GM21717 (cell line): ENCODE measurements around the gene ODAD4.
"Not testable (repeated sequence)": the region's sequence is repeated elsewhere in the genome, so short reads cannot be mapped to it uniquely, and the experiment has no call there.

Experiments
- ATAC-seq: cut with Tn5 transposase; IDR thresholded peaks from one replicate; pipeline ENCODE4 v1.9.1; 2021; ENCODE audit warnings: mild to moderate bottlenecking, moderate library complexity; ENCODE audit not compliant: unreplicated experiment

ODAD4 gene

DNA sequence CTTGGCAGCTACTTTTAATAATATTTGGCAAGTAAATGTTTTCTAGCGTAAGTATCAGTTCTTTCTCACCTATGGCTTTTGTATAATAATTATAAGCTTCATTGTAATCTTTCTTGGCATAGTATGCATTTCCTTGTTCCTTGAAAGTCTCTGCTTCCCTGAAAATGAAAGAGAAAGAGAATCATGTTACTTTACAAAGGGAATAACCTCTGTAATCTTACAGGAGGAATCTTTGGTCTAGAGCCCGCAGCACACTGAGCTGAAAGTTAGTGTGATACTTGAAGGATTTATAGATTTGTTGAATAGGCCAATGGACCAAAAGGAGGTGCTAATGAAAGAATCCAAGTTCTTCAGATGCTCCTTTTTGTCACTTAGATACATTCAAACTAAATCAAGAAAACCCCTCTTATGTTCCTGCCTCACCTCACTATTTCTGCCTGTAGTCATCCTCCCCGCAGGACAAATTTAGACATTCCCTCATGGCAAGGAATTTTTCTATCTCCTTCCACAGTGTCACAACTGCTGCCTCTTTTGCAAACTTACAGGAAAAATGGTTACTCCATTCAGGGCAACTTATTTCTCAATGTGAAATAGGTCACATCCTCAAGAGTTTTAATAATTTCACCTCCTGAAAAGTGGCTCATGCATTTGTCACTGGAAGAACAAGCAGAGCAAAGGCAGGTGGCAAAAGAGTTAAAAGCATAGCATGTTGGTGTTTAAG lies 70.2 kb downstream of the ODAD4 start:
- ATAC-seq = no peak

DNA sequence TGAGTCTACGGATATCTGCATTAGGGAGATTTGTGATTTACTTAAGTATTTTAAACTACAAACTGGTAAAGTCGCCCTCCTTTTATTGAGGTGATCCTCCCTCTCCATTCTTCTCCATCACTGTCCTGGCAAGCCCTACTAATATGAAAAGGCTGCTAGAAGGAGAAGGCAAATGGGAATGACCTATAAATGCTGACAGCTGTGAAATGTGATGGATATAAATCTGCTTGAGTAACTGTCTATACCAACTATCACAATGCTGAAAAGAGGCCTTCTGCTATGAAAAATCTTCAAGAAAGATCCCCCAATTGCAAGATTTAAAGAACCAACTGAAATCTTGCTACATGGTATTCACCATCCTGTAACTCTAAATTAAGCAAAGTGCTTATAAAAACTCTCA lies 71.3 kb downstream of the ODAD4 start:
- ATAC-seq = no peak

DNA sequence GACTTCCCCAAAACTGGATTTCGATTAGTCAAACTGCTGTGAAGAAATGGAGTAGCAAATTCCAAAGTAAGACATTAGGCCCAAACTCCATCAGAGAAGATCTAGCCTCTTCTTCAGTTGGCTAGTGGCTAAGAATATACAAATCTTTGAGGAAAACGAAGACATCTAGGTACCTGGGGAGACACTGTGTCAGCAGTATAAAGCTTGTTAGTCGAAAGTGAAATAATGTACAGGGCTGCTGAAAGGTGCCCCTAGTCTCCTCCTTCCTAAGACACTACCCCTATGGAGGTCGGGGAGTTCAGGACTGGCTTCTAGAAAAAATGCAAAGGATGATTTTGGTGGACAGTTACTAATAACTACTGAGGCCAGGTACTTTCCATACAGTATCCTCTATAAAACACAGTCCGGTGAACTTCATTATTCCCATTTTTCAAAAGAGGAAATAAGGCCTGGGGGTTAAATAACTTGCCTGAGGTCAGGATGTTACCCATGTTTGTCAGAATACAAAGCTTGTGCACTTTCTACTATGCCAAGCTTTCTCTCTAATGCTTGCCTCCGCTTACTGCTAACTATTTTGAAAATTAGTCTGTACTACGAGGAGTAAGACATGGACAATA lies 71.9 kb downstream of the ODAD4 start:
- no peak for ATAC-seq

DNA sequence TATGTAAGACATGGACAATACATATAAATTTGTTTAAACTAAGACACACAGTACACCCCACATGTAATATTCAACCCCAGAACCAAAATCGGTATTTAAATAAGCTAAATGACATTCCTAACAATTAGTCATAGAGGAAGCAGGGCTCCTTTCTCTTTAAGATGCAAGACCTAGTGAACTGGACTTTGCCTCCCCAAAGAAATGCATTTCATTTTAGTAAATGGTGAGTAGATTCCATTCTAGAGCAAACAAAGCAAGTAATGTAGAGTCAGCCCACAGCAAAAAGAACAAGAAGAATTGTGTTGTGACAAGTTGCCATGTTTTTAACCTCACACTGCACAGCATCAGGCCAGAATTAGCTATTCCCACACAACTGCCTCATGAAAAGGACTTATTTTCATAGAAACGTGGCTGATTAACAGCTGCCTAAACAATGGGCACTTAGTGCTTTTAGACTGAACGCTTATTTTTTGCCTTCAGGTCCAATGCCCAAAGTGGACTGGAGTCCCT lies 72.4 kb downstream of the ODAD4 start:
- no peak for ATAC-seq

DNA sequence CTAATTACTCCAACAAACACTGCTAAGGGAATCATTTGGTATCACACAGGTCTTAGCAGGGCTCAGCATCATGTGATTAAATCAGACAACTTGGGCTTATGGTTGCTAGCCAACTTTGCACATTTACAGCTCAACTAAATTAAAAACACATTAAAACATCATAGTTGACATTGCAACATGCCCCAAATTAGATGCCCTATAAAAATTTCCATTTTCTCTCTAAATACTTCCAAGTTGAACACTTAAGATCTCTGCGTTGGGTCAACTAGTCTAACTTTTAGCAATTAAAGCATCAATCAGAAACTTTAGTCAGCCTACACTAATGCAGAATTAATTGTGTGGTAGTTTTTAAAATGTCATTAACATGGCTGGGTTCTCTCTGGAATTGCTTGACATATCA lies 74.7 kb downstream of the ODAD4 start:
- no peak for ATAC-seq

DNA sequence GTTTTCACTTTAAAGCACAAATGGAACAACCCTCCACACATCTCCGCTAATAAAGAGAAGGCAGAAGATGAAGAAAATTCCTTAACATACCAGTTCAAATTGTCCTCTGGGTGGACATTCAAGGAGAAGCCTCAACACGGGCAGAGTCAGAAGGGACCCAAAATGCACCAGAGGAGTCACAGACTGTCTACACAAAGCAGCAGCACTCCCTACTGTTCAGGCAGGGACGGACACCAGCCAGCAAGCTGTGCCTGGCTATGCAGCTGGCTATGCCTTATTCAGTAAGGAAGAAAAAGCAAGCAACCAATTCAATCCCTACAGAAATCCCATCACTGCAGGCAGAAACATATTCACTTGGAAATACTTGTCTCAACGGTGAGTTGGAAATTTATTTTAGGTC lies 78.8 kb downstream of the ODAD4 start:
- ATAC-seq = no peak

DNA sequence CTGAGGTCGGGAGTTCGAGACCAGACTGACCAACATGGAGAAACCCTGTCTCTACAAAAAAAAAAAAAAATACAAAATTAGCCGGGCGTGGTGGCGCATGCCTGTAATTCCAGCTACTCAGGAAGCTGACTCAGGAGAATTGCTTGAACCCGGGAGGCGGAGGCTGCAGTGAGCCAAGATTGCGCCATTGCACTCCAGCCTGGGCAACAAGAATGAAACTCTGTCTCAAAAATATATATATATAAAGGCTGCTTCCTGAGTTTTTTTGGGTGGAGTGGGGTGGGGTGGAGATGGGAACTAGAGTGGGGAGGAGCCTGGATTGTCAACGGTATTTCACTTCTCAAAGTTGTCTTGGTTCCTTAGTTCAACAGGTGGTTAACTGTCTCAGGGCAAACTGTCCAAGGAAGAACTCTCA lies 79.9 kb downstream of the ODAD4 start:
- ATAC-seq = not testable (repeated sequence)

DNA sequence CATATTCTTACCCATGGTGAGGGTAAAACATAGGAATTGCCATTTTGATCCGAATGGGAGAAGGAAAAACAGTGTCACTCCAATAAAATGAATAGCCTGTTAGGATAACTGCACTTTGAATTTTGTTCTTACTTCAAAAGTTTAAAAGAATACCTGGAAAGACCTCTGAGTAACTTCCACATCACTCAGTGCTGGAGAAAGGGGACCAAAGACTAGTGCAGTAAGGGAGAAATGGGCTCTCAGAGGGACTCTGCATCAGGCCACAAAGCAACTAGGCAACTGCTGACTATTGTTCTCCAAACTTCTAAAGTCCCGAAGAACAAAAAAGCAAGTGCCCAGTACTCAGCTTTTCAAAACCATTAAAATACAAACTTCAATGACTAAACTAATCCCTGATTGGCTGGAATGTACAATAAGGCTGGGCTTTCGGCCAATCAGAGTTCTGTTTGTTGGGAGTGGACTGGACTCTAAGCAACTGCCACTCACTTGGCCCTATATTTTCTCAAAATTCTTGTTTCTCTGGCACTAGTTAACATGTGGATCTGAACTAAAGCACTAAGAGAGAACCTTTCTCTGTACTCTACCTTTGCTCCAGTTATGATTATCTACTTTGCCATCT lies 80.6 kb downstream of the ODAD4 start:
- ATAC-seq = no peak

DNA sequence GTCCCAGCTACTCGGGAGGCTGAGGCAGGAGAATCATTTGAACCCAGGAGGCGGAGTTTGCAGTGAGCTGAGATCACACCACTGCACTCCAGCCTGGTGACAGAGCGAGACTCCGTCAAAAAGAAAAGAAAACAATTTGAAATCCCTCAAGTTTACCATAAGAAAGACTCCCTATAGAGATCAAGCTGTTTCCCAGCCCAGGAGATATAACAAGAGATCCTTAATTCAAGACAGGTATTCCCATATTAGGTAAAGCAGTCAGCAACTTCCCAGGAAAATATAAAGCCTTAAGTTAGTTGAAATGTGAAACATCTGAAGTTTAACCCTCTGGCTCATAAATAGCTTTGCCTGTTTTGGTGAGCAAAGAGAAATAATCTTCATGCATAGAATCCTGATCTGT lies 81.9 kb downstream of the ODAD4 start:
- ATAC-seq = not testable (repeated sequence)

DNA sequence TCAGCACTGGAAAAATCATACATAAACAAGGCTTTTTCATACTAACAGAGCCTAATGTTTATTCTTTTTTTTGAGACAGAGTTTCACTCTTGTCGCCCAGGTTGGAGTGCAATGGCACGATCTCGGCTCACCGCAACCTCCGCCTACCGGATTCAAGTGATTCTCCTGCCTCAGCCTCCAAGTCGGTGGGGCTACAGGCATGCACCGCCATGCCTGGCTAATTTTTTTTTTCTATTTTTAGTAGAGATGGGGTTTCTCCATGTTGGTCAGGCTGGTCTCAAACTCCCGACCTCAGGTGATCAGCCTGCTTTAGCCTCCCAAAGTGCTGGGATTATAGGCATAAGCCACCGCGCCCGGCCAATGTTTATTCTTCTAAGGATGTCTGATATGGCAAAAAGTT lies 83.3 kb downstream of the ODAD4 start:
- ATAC-seq = not testable (repeated sequence)
